ENCODE results near the gene FHOD1.

Gene FHOD1

DNA sequence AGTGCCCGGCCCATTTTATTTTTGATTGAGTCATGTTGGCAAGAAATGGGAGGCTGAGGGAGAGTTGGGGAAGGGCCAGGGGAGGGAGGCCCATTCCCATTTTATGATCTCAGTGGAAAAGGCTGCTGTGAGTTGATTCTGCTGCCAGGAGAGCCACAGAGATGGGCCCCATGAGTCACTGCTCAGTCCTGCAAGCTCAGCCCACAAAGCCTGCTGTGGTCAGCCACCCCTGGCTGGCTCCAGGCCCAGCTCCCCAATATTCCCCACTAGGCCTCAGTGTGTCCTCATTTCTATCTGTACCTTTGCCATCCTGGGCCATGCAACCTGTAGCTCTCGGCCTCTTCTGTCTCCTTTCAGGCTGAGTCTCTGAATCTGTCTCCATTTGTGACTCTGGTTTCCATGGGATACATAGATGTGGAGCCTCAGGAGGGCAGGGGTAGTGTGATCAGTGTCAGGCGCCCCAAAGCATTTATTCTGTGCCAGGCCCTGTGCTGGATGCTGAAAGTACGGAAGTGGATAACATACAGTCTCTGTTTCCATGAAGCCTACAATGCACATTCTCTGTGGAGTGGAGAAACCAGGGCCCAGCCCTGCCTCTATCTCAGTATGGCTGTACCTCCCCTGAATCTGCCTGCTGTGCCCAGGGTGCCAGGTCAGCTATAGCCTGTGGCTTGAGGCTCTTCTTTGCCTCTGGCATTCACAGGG, 30.2 kb upstream of the FHOD1 start:
- peak; percentile 99 for DNase-seq (ENCODE audit: low read depth)

DNA sequence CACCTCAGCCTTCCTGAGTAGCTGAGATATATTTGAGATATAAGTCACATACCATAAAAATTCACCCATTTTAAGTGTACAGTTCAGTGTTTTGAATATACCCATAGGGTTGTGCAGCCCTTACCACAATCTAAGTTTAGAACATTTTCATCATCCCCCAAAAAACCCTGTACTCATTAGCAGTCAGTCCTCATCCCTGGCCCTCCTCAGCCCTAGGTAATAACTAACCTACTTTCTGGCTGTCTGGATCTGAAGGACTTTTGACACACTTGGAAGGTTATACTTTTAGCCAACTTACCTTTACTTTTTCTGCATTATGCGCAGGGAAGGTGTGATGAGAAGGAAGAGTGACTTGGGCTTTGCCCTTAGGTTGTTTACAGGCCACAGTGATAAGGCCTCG, 28.0 kb upstream of the FHOD1 start:
- DNase-seq (ENCODE audit: low read depth), result no peak

DNA sequence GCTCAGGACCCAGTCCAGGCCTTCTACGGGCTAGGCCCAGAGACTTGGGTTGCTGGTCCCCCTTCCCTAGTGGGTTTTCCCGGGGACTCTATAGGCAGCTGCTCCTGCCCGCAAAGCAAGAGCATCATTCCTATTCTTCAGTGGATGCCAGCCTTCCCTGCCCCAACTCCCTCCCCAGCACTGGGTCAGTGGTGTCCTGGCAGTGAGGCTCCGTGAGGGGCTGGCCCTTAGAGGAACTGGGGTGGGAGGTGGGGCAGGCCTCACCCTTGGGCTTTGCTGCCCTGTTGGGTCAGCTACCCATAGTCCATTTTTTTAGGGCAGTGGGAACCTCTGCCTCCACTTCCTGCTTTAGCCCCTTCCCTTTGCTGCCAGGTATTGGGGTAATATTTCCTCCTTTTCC, 24.2 kb upstream of the FHOD1 start:
- DNase-seq (ENCODE audit: low read depth), result no peak

DNA sequence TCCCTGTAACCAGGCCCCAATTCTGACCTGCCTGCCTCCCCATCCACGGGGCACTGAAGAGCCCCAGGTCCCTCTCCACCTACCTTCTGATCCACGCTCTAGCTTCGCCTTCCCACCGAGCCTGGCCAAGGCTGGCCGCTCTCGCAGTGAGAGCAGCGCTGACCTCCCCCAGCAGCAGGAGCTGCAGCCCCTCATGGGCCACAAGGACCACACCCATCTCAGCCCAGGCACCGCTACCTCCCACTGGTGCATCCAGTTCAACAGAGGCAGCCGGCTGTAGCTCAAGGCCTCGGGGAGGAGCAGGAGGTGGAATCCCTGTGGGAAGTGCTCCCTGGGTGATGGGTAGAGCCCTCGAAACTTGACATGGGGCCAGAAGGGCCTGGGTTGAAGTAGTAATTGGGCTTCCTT, 23.7 kb upstream of the FHOD1 start:
- no peak for DNase-seq (ENCODE audit: low read depth)

DNA sequence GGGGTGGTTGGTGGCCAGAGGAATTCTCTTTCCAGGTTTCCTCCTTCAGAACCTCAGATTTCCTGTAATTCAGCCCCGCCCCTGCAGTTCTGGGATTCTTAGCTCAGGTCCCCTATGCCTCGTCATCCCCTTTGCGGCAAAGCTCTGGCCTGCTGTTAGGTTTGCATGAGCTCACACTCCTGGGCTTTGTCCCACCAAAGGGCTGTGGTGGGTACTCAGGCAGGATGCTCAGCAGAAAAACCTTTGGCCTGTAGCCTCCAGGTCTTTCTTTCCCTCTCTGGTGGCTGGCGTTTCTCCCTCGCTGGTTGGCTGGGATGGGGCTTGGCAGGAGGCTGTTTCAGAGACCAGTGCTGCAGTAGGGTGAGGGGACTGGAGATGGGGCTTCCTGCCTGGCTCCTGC, 22.5 kb upstream of the FHOD1 start:
- DNase-seq (ENCODE audit: low read depth), result peak; percentile 57

DNA sequence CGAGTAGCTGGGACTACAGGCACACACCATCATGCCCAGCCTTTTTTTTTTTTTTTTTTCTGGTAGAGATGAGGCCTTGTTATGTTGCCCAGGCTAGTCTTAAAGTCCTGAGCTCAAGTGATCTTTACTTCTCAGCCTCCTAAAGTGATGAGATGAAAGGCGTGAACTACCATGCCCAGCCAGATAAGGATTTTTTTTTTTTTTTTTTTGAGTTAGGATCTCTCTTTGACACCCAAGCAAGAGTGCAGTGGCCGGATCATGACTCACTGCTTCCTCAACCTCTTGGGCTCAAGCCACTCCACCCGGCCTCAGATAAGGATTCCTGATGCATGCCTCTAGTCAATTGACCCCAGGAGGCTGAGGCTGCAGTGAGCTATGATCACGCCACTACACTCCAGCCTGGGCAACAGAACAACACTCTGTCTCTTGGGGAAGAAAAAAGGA, 20.9 kb upstream of the FHOD1 start:
- peak; percentile 96 for DNase-seq (ENCODE audit: low read depth)

DNA sequence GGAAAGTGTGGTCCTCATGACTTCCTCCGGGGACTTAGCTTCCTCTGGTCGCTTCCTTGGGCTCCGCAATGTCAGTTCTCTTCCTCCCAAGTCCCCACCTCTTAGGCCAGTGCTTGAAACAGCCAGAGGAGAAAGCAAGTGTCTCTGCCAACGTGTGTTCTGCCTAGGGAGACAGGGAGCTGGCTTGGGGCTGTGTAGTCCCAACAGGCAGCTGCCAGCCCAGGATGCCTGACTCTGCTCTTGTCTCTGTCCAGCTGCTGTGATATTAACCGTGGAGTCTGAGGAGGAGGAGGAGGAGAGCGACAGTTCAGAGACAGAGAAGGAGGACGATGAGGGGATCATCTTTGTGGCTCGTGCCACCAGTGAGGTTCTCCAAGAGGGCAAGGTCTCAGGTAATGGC, 18.6 kb upstream of the FHOD1 start:
- DNase-seq (ENCODE audit: low read depth), result no peak

DNA sequence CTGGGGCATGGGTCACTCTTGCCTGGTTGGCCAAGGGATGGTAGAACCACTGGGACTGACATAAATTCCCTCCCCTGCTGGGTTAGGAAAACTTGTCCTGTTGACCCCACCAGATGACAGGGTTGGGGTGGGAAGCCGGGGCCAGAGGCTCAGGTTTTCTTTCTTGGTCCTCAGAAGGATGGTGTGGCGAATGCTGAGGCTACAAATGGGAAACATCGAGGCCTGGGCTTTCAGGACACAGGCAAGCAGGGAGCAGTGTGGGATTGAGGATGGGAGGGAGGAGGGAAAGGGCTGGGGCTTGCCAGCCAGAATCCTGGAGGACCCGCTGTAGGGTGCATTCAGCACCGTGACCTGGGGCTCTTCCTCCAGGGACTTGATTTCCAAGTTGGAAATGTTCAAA, 17.6 kb upstream of the FHOD1 start:
- no peak for DNase-seq (ENCODE audit: low read depth)

DNA sequence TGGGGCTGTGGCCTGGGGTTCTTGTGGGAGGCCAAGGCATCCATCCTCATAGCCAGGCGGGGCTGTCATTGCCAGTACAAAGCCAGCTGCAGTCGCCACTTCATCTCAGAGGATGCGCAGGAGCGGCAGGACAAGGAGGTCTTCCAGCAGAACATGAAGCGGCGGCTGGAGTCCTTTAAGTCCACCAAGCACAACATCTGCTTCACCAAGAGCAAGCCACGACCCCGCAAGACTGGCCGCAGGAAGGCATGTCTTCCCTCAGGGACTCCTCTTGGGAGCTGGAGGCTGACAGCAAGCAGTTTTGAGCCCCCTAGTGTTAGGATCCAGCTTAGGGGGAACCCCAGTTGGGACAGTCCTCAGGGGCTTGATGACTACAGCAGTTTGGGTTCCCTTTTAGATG, 17.0 kb upstream of the FHOD1 start:
- DNase-seq (ENCODE audit: low read depth), result no peak

DNA sequence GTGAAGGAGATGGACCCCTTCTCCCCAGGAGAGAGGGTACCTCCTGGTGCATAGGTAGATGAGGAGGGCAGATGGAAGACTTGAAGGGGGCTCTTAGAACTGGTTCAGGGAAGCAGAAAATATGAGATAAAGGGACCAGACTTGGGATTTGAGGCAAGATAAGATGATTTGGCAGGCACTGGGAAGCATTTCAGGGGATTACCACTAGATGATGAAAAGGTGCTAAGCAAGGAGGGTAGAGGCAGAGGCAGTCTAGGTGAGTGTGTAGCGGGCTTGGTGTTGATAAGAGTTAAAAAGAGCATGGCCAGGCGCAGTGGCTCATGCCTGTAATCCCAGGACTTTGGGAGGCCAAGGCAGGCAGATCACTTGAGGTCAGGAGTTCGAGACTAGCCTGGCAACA, 15.9 kb upstream of the FHOD1 start:
- no peak for DNase-seq (ENCODE audit: low read depth)

DNA sequence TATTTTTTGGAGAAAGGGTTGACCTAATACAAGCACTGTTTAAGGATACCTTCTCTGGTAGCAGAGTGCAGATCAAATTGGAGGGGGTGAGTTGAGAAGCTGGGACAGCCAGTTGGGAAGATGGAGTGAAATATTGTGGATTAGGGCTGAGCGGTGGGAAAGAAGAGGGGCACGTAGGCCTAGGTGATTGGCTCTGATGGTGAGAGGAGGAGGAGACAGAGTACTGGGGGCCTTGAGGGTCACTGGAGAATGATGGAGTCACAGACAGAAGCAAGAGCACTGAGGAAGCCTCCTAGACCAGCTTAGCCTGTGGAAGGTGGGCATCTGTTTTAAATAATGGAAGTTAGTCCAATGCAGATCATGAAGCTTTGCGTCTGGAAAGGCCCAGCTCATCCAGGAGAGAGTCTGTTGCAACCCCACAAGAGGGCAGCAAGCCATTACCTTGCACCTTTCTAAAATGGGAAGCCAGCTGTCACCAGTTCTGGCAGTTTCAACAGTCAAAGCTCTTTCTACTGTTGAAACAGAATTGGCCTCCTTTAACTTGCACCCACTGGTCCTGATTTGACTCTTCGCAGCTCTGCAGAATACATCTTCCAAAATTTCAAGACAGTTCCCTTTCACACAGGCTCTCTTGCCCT, 13.3 kb upstream of the FHOD1 start:
- peak; percentile 71 for DNase-seq (ENCODE audit: low read depth)

DNA sequence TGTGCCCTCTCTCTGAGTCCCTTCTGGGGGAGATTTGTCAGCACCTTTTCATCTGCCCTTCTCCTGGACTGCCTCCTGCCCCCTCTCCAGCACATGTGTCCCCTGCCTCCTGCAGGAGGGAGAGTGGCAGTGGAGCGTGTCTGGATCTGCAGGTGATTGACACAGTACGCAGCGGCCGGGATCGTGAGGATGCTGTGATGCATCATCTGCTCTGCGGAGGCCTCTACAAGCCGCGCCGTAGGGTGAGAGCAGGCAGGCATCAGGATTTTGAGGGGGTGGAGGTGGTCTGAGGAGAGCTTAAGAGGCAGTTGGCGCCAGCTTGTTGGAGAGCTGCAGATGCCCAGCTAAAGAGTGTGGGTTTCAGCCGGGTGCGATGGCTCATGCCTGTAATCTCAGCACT, 12.4 kb upstream of the FHOD1 start:
- no peak for DNase-seq (ENCODE audit: low read depth)

DNA sequence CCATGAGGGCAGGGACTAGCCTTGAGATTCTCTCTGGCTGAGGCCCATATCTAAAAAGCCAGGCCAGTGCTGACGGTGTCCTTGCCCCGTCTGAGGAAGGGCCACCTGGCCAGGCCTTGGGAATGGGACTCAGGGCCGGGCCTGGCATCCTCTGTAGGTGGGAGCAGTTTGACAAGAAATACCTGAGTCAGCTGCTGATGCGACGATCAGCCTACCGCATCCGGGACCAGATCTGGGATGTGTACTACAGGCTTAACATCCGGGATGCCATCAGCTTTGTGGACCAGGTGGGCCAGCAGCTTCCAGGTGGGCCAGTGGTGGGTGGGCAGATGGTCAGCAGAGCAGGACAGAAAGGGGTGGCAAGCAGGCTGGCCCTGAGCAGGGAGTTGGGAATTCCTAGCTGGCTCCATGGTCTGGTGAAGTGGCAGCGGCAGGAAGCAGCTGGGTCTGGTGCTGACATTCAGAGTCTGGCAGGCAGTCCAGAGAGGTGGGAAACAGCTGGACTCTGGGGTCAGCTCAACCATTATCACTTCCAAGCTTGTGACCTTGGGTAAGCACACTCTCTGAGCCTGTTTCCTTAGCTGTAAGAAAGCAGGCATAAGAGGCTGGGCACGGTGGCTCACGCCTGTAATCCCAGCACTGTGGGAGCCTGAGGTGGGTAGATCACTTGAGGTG, 11.0 kb upstream of the FHOD1 start:
- no peak for DNase-seq (ENCODE audit: low read depth)

DNA sequence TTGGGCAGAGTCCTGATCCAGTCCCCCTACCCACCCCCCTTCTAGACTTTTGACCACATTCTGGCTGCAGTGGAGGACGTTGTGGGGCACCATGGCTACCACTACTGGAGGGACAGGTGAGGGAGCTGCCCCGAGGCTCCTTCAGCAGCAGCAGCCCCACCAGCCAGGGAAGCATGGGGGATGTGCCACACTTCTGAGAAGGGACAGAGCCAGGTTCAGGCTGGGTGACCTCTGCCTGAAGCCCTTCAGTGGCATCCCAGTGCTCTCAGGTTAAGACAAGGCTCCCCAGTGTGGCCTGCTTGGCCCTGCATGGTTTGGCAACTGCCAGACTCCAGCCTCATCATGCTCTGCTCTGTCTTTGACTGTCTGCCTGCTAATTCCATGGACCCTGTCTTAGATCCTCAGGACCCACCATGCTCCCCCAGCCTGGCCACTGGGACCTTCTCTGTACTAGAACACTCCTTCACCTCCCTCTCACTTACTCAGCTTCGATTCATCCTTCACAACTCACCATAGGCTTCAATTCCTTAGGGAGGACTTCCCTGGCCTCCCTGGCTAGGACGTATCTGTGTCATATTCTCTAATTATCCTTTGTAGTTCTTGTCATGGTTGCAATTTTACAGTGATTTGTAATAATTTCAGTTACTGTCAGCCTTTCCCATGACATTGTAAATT, 10.3 kb upstream of the FHOD1 start:
- DNase-seq (ENCODE audit: low read depth), result peak; percentile 41

DNA sequence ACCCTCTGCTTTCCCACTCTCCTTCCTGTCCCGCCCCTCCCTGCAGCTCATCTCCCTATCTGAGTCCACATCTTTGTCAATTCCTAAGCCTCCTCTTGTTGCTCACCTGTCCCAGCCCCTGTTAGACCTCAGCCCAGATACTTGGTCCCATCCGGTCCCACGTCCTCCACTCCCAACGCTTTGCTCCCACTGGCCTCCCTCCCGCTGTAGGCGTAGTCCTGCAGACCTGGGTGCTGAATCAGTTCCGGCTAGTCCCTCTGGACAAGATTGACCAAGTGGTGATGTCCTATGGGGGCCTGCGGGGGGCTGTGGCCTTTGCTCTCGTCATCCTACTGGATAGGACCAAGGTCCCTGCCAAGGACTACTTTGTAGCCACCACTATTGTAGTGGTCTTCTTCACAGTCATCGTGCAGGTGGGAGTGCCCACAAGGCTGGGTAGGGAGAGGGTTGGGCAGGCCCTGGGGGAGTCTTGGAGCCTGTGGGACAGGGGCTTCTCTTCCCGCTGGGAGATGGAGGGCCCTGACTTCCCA, 9.5 kb upstream of the FHOD1 start:
- no peak for DNase-seq (ENCODE audit: low read depth)

DNA sequence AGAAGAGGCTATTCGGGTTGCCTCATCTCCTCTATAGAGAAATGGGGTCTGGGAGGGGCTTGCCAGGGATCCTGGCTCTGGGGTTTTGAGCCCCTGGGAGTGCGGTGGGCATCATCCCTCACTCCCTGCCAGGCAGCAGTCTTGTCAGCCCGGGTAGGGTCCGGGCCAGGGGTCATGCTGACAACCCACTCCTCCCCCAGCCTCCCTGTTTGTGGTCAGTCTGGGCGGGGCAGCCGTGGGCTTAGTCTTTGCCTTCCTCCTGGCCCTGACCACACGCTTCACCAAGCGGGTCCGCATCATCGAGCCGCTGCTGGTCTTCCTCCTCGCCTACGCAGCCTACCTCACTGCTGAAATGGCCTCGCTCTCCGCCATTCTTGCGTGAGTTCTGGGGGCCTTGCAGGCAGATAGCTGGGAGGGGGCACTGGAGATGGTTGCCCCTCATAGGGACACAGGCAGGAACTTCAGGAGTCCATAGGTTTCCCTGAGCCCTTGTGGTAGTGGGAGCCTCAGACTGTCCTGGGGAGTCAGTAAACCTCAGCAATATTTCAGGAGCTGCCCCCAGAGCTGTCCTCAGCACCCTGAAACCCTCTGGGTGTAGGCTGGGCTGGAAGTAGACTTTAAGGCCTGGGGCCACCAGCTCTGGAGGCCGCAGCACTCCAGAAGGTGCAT, 8.4 kb upstream of the FHOD1 start:
- DNase-seq (ENCODE audit: low read depth), result no peak

DNA sequence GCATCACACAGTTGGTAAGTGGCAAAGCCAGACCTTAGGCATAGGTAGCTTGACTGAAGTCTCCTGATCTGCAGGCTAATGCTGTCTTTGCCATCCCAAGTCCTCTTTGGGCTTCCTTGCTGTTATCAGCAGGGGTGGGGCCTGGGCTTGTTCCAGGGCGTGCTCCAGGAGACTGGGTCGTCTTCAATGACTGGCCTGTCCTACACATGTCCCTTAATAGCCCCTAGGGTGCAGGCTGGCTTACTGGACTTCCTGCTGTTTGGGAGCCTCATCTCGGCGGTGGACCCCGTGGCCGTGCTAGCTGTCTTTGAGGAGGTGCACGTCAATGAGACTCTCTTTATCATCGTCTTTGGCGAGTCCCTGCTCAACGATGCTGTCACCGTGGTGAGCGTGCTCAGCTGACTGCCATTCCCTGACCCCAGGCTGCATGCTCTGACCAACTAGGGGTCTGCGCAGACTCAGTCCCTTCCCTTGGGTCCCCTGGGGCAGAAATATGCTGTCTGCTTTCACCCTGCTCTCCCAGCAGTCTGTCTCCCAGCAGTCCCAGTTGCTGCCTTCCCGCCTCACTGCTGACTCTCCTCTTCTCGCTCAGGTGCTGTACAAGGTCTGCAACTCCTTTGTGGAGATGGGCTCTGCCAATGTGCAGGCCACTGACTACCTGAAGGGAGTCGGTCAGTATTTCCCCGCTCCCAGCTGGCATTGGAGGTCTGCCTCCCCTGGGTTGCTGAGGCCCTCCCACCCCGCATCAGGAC, 7.7 kb upstream of the FHOD1 start:
- DNase-seq (ENCODE audit: low read depth), result no peak

DNA sequence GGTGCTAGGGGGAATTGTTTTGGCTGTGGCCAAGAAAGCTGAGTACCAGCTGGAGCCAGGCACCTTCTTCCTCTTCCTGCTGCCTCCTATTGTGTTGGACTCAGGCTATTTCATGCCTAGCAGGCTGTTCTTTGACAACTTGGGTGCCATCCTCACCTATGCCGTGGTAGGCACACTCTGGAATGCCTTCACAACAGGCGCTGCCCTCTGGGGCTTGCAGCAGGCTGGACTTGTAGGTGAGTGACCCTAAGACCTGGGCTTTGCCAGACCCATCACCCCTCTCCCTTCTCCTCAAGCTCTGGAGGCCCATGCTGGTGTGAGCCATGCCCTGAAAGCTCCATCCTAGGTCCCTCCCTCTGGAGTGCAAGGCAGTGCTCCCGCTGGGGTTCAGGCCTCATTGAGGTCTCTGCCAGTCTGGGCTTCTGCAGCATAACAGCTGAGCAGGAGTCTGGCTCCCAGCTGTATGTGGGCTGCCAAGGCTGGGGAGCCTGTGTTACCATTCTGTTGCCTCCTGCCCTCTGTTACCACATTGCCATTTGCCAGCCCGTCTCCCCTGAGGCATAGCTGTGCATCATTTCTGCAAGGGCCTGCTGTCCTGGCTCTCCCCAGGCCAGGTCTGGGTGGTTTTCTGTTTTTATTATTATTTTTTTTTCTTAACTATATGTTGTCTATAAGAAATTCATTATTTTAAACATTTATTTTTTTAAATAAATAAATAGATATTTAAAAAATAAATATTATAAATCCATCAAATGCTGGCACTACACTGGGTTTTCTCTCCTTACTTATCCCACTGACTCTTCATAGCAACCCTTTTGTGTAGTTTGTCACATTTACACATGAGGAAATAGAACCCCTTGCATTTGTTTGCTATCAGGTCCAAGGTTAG, 5.6 kb upstream of the FHOD1 start:
- no peak for DNase-seq (ENCODE audit: low read depth)

DNA sequence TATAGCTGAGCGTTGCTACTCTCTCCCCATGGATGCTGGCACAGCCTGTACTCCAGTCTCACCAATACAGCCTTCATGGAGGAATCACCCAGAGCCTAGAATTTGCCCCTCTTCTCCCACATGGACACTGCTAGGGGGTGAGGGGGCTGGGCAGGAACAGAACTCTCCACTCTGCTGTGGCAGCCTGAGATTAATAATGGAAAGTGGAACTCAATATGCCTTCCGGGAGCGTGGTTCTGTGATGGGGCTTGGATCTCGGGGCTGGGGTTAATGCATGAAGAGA, 2.7 kb upstream of the FHOD1 start:
- DNase-seq (ENCODE audit: low read depth), result no peak

DNA sequence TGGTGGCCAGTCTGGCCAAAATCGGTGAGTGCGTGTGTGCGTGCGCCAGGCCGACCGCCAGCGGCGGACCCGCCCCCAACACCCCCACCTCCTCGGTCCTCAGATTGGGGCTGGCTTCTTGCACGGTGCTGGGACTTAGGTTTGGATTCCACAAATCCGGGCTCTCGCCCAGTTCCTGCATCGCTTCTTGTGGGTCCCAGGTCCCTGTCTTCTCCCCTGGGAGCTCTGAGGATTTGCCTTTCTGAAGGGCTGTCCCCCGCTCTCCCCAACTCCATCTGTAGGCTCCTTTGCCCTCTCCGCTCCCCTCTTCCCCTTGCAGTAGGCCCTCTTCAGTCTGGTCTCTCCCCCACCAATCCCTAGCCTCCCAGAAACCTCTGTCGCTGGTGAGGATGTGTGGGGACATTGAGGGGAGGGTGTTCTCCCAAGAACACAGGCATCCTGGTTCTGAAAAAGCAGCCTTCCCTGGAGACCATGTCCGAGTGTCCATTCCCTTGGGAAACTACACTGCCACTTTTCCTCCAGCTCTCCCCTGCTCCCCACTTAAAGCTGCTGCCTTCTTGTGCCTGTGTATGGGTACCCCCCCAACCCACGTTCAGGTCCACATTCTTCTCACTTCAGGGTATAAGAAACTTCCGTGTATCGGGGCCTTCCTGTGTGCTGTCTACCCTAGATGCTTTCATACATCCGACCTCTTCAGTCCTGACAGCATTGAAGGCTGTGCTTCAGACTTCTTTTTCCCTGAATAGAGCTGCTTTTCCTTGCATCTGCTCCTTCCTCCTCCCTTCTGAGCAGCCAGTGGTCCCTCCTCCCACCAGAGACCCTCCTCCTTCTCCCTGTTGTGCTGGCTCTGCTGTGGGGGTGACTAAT, 2.1 kb upstream of the FHOD1 start:
- DNase-seq (ENCODE audit: low read depth), result peak; percentile 29

Data from EH (cell line).